Subcutaneous adipose tissue (tissue), 4 donors: ENCODE measurements around the gene SLC7A5. TPM values are rescaled to one million over a fixed set of nuclear protein-coding genes. Genes with fewer than 3 reads are reported as not detected.

Experiments
- total RNA-seq, 4 donors: library from RNA; depleted of rRNA; stranded (reverse); fragments of >200 nt; gene quantifications; one replicate each; pipeline ENCODE4 v1.1.0, GENCODE V29; 2016
- TF ChIP-seq, protein P1 (sequence below): fragments of 450-650 bp; IDR thresholded peaks from one replicate; pipeline ENCODE4 v1.5.1; 2016; ENCODE audit warnings: low read depth, mild to moderate bottlenecking, control low read depth, antibody characterized with exemption, moderate library complexity

SLC7A5 gene
- total RNA-seq, 4 donors from 2014 or later: 0.38 to 1.5 (median 1.2) TPM

DNA sequence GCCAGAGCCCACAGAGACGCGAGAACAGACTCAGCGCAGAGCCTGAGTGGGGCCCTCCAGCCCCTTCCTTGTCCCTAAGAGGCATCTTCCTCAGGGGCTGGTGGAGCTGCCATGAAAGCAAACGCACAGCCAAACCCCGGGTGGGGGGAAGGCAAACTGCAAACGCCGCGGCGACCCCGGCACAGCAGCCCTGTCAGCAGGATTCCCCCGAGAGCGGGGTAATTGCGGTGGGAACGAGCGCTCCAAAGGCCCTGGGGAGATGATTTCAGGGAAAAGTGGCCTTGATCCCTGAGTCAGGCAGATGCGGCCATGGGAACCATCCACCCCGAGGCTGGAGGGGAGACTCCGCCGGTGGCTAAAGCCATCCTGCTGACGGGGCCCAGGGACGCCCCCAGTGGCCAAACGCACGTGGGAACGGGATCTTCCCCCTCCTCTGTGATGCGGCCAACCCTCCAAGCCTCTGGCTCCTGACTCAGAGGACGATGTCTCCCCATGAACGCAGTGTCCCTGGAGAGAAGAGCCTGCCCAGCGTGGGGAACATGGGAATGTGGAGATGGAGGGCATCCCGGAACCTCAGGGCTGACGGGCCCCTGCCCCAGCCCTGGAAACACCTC, 25.1 kb downstream of the SLC7A5 start:
- TF ChIP-seq, protein P1, sequence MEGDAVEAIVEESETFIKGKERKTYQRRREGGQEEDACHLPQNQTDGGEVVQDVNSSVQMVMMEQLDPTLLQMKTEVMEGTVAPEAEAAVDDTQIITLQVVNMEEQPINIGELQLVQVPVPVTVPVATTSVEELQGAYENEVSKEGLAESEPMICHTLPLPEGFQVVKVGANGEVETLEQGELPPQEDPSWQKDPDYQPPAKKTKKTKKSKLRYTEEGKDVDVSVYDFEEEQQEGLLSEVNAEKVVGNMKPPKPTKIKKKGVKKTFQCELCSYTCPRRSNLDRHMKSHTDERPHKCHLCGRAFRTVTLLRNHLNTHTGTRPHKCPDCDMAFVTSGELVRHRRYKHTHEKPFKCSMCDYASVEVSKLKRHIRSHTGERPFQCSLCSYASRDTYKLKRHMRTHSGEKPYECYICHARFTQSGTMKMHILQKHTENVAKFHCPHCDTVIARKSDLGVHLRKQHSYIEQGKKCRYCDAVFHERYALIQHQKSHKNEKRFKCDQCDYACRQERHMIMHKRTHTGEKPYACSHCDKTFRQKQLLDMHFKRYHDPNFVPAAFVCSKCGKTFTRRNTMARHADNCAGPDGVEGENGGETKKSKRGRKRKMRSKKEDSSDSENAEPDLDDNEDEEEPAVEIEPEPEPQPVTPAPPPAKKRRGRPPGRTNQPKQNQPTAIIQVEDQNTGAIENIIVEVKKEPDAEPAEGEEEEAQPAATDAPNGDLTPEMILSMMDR: no peak

DNA sequence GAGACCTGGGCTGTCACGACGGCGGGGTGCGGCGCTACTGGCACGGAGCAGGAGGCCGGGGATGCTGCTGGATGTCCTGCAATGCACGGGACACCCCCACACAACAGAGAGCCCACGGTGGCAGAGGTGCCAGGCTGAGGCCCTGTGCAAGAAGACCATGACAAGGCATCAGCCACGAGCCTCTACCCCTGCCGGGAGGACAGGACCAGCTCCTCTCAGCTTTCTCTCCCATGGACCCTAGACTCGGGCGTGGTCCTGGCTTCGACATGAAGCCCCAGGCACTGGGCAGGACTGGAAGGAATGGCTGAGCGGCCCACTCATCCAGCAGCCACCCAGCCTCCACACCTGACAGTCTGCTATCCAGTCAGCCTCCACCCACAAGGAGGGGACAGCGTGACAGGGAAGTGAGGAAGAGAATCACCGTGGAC, 25.6 kb downstream of the SLC7A5 start:
- TF ChIP-seq, protein P1: no peak

DNA sequence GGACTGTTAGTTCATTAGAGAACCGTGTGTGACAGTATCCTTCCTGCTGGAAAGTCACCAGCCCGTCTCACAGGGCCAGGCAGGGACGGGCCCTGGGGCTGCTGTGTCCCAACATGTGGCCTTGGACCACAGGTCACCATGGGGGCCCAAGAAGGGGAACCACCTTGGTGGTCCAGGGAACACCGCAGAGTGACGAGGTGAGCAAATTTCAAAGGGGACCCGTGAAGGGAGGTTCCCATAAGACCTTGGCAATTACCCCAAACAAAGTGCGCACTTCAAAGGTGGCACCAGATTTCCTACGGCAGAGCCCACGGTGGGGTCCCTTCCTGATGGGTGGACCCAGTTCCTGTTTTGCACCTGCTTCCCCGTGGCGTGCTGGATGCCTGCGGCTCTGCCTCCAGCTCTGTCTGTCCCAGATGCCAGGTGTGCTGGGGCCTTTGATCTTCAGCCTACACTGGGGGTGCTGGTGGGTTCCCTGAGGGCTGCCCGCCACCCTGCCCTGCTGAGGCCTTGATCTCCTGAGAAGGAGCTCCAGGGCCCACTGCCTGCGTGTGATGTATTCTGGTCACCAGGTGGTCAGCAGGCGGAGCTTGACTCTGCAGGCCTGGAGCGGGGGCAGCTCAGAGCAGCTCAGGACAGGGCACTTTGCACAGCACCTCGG, 27.0 kb downstream of the SLC7A5 start:
- TF ChIP-seq, protein P1: no peak

DNA sequence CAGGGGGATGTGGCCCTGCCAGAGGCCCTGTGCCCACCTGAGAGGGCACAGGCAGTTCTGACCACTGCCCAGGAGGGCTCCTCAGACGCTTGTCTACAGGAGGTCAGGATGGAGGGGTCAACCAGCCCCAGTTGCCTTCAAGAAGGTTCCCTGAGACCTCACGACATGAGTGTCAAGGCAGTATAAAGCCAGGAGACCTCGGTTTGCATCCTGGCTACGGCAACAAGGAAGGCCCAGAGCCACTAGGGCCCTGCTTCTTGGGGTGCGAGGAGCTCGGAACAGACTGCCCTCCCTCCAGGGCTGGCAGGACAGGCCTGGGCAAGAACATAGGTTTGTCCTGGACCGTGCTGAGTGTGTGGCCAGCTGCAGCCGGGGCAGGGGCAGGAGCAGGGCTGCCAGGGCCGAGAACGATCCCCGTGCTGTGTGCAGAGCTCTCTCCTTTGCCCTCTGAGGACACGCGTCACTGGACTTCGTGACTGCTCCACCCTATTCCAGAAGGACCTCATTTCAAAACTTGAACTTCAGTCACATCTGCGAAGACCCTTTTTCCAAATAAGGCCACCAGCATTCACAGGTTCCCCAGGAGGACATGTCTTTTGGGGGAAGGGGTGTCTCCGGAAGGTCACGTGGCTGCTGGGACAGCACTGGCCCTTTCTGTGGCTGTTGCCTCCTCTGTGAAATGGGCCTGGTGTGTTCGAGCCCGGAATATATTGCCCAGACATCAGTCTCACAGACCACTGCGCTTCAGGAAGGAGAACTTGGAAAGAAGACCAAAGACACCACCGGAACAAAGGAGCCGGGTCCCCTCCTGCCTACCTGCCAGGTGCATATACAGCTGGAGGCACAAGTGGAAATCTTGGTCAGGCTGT, 27.7 kb downstream of the SLC7A5 start:
- TF ChIP-seq, protein P1: no peak

DNA sequence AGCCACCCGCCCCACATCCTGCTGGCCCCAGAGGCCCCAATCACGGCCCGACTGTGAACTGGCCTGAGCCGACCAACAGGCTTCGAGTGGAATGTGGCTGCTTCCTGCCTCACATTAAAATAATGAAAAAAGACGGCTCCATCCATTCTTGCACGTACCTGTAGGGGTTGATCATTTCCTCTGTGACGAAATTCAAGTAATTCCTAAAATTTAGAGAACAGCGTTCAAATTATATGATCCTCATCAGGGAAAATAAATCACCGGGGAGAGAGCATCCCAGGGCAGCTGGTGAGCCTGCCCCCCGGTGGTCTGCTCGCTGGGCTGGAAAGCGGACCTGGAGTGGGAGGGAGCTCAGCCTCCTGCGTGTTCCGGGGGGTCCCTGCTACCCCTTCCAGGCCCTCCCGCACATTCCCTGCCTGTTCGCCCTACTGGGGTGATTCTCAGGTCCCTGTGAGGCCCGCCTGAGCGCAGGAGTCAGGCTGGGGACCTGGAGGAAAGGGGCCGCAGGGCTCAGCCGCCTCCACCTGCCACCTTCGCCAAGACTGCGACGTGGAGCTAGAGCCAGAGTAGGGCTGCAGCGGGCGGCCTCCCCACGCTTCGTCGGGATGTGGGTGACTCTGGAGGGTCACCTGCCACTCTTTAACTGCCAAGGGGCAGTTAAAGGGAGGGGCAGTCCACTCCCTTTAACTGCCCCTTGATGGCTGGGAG, 28.9 kb downstream of the SLC7A5 start:
- TF ChIP-seq, protein P1: no peak

DNA sequence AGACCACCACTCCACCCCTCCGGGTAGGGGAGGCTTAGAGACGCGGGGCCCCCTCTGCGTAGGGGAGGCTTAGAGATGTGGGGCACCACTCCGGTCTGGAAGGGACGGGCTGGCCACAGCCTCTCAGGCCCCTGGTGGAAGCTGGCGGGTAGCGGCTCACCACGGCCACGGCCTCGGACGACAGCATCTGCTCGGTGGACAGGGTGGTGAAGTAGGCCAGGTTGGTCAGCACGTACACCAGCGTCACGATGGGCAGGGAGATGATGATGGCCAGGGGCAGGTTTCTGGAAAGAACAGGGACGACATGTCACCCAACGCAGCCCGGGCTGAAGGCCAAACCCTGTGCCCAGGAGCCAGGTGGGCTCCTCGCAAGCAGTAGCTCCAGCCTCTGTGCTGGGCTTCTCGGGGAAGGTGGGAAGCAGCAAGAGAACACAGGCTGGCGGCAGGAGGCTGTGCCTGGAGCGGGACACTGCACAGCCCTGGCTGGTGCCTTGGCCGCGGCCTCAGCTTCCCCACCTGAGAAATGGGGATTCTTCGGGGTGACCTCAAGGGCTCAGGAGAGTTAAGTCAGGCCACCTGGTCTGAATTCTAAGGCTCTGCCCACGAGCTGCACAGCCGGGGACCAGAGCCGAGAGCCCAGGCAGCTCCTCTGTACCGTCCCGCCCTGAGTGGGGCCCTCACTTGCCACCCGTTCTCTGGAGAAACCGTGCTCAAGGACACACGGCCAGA, 29.6 kb downstream of the SLC7A5 start:
- TF ChIP-seq, protein P1: no peak
